KBM-7 (cell line): ENCODE data around the gene CHPF.

Source experiments
- DNase-seq: peaks from one replicate; pipeline ENCODE4 v3.0.0-alpha.2; 2015
- in situ Hi-C: fragments of 300-500 bp; cut with MboI; formaldehyde crosslinking; loops from 2 replicates; pipeline ENCODE4 v1.14.3; 2020; ENCODE audit warnings: low sequenced_read_pairs, low pct_unique_long_range_greater_than_20kb, mixed read lengths

The CHPF gene

GRCh38 chr2:219537657-219538488 is 5.7 kb downstream of the CHPF start:
- in situ Hi-C loops, result no loop called here
- DNase-seq, result no peak

- DNase-seq, result no peak
- in situ Hi-C loops, result no loop called here
These were observed 6.6 kb downstream of the CHPF start for GRCh38 chr2:219536967-219537366.

DNA sequence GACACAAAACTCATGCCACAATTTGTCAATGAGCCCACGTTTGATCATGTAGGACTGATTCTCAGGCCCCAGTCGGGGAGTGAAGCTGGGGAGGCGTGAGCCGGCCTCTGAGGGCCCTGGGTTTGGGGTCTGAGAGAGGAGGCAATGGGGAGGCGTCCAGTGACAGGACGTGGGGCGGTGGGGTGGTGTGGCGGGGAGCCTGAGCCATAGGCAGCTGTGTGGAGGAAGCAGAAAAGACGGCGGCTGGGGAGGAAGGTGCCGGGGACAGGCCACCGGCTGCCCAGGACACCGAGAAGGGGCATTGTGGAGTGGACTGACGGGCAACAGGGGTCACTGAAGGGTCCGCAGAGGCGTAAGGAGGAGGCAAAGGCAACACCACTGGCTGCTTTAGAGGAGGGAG is 7.2 kb downstream of the CHPF start:
- in situ Hi-C loops, result no loop called here

DNA sequence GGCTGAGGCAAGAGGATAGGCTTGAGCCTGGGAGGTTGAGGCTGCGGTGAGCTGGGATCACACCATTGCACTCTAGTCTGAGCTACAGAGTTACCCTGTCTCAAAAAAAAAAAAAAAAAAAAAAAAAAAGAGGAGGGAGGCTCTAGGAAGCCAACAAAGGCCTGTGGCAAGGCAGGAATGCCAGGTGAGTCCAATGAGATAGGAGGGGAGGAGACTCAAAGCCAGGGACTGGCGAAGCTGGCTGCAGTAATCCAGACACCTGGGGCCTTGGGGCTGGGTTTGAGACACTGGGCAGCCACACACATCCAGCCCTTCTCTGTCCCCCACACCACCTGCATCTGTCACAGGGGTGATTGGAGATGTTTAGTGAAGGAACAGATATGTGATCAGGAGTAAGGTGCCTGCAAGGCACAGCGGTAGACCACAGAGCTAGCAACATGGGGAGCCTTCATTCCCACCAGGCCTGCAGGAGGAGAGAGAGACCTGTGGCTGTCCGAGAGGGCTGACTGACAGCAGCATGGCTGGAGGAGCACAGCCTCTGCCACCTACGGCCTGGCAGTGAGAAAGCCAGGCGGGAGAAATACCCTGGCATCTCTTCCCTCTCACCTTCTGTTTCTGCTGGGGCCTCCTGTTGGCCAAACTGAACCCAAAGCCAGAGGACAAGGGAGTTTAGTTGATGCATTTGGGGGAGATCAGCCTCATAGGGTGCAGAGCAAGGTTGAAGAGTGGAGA is 9.5 kb downstream of the CHPF start:
- in situ Hi-C loops, result no loop called here
- DNase-seq, result no peak

More for the DNA sequence above, 7.2 kb downstream of the CHPF start:
- DNase-seq, result no peak

DNA sequence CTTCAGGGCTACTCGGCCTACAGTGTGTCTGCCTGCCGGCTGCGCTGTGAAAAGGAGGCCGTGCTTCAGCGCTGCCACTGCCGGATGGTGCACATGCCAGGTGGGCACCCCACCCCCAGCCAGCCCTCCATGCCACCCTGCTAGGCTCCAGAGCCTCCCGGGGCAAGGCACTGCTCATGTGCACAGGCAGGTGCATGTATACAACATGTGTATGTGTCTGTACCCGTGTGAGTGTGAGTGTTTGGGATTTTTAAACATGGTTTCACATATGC is 11.3 kb downstream of the CHPF start:
- no peak for DNase-seq
- in situ Hi-C loops, result no loop called here

- in situ Hi-C loops, result no loop called here
- DNase-seq, result no peak
These were observed 11.8 kb downstream of the CHPF start for GRCh38 chr2:219531639-219532377.

GRCh38 chr2:219530048-219530963 is 13.3 kb downstream of the CHPF start:
- DNase-seq, result peak; percentile 83
- in situ Hi-C loops, result no loop called here

GRCh38 chr2:219527472-219527871 is 16.1 kb downstream of the CHPF start:
- no peak for DNase-seq
- in situ Hi-C loops, result no loop called here

GRCh38 chr2:219527076-219527394 is 16.6 kb downstream of the CHPF start:
- in situ Hi-C loops, result no loop called here
- no peak for DNase-seq

DNA sequence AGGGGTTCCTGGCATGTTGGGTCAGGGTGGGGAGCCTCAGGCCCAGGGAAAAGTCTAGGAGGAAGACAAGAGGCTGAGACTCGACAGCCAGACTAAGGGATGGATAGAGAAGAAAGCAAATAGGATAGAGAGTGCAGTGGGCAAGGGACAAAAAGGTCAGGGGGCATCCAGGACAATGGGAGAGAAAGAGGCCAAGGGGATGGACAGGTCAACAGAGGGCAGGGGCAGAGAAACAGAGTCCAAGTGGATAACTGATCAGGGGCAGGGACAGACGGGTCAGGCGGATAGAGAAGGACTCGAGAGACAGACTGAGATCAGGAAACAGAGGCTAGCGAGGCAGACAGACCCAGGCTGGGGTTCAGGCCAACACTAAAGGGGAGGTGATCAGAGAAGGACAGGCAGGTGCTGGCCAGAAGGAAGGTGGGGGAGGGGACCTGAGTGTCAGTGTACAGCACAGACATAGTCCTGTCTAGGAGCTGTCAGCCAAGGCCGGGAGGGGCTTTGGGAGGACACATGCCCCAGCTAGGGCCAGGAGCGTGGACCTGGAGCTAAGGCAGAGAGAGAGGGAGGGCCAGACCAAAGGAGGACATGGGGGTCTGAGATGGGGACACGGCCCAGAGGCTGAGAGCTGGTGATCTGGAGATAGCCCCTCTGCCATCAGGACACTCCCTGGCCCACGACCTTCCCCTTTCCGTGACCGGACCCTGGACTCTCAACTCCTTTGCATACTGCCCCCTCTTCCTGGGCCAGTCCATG is 17.1 kb downstream of the CHPF start:
- in situ Hi-C loops, result no loop called here
- no peak for DNase-seq

- DNase-seq, result peak; percentile 57
- in situ Hi-C loops, result no loop called here
These were observed 17.9 kb downstream of the CHPF start for GRCh38 chr2:219525533-219526232.

DNA sequence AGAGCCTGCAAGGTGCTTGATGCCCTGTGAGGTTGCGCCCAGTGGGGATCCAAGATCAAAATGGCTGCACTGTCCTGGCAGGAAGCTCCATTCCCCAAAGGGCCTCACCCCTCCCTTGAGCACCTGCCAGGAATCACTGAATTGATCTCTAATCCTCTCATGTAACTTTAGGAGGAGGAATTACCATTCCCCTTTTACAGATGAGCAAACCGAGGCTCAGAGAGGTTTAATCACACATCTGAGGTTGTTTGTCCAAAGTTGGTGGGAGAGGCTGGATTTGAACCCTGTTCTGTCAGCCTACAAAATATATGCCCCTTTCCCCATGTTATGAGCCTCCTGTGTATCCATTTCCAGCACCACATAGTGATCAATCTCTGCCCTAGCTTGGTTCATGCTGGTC is 18.8 kb downstream of the CHPF start:
- in situ Hi-C loops, result no loop called here
- DNase-seq, result no peak

DNA sequence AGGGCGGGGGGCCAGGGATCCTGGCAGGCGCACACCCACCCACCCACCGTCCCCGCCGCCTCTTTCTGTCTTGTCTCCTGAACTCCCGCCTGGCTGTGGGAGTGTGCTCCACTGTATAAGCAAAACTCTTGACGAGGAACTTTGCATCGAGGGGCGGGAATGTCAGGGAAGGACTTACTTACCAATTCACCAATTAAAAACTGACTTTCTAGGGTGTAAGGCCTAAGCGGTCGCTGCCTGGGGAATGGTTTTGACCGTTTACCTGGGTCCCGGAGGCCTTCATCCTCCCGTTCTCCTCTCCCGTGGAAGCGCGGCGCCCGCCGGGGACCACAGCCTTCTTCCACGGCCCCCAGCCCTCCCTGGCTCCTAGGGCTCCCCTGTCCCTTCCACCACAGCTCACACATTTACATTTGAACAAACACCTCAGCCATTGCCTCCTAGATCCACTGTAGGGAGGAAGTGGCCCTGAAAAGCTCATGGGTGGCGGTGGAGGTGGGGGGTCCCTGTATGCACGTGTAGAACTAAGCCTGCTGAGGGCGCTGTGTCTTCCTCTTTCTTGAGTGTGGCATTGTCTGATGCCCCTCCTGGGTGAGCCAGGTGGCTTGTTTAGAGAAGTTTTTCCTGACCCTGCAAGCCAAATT is 20.5 kb downstream of the CHPF start:
- in situ Hi-C loops, result no loop called here
- no peak for DNase-seq

DNA sequence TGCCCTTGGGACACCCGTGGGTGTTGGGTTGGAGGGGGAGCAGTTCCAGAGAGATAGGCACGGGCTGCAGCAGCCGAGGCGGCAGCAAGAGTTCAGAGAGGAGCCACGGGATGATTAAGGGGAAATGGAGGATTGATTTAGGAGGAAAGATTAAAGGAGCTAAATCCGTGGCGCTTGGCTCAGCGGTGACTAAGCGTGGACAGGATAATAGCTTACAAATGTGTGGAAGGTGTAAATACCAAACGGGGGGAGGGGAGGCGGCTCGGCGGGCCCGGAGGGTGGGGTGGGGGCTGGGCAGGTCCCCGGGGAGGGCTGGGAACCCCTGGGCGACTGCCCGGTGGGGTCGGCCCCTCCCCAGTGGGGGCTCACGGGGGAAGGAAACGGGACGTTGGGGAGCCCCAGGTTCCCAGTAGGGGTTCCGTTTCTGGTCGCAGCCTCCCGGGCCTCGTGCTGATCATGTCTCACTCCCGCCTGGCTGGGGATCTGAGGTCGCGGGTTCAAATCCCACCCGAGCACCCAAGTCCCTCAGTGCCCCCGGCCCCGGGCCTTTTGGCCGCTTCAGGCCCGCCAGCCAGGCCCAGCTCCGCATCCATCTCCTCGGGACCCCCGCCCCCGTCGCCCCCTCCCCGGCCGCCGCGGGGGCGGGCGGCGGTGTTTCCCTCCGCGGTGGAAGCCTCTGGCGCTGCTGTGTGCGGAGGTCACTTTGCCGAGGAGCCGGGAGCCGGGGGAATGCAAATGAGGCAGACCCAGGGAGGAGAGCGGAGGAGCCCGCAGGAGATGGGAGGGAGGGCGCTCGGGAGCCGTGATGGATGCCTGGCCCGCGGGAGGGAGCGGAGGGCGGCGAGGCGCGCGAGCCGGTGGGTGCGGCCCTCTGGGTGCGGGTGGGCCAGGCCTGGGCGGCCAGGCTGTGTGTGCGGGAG is 21.2 kb downstream of the CHPF start:
- in situ Hi-C loops, result no loop called here

GRCh38 chr2:219521066-219521880 is 22.3 kb downstream of the CHPF start:
- in situ Hi-C loops, result no loop called here
- peak; percentile 60 for DNase-seq

More for the DNA sequence above, 21.2 kb downstream of the CHPF start:
- no peak for DNase-seq

- in situ Hi-C loops, result no loop called here
- DNase-seq, result no peak
These were observed 23.5 kb downstream of the CHPF start for GRCh38 chr2:219520079-219520478.
